Heart right ventricle (tissue), 16 donors: Measurements from ENCODE around the gene ASIC5. TPM values are rescaled to one million over a fixed set of nuclear protein-coding genes. Genes with fewer than 3 reads are reported as not detected.
"Not testable (repeated sequence)": the region's sequence is repeated elsewhere in the genome, so short reads cannot be mapped to it uniquely, and the experiment has no call there.

ENCODE experiments used
- ATAC-seq, 8 donors: fragments of 200-7000 bp; cut with Tn5 transposase; one replicate each; pipeline ENCODE4 v1.9.1; 2020; ENCODE audit warnings: mild to moderate bottlenecking in 8 of 8, moderate library complexity in 8 of 8, moderate number of reproducible peaks in 1 of 8
- DNase-seq, 2 donors: peaks; one replicate each; pipeline ENCODE4 v3.0.0-alpha.2; 2020
- H3K27ac ChIP-seq, 10 donors: fragments of 200-600 bp; sonication (generic) in 2 of 10; one replicate each; pipeline versions ENCODE4 v1.5.0 to v1.8.0; 2020 to 2022; ENCODE audit warnings: mild to moderate bottlenecking in 3 of 10
- H3K27me3 ChIP-seq, 7 donors: fragments of 200-600 bp; one replicate each; pipeline ENCODE4 v1.8.0; 2021 to 2022; ENCODE audit warnings: mild to moderate bottlenecking in 2 of 7
- H3K36me3 ChIP-seq, 9 donors: fragments of 200-600 bp; sonication (generic) in 1 of 9; one replicate each; pipeline versions ENCODE4 v1.5.0 to v1.8.0; 2020 to 2022; ENCODE audit warnings: mild to moderate bottlenecking in 2 of 9
- H3K4me1 ChIP-seq, 9 donors: fragments of 200-600 bp; sonication (generic) in 1 of 9; one replicate each; pipeline versions ENCODE4 v1.5.0 to v1.8.0; 2020 to 2022; ENCODE audit warnings: mild to moderate bottlenecking in 4 of 9
- H3K4me3 ChIP-seq, 10 donors: fragments of 200-600 bp; sonication (generic) in 2 of 10; one replicate each; pipeline versions ENCODE4 v1.5.0 to v1.8.0; 2020 to 2022; ENCODE audit warnings: mild to moderate bottlenecking in 7 of 10, moderate library complexity in 2 of 10
- H3K9me3 ChIP-seq, 11 donors: fragments of 200-600 bp in 10 of 11; sonication (generic) in 2 of 11; one replicate each; pipeline versions ENCODE4 v1.5.0 to v1.8.0; 2013 to 2022; ENCODE audit warnings: mild to moderate bottlenecking in 2 of 11, control low read depth in 1 of 11, moderate library complexity in 1 of 11
- WGBS, 2 donors: extraction: QIAGEN DNeasy Blood & Tissue Kit; methylation state at CpG; one replicate each; pipeline ENCODE4 v1.1.7; 2013; ENCODE audit warnings: inconsistent platforms in 1 of 2; 5-methylcytosine and 5-hydroxymethylcytosine counted together
- intact Hi-C, 10 donors: fragments of 100-400 bp; cut with DNase I; formaldehyde crosslinking; loops; one replicate each; pipeline versions ENCODE4 v1.11.1 to v1.14.2; 2022
- polyA plus RNA-seq, 2 donors: library from polyadenylated mRNA; stranded (reverse); fragments of 200-250 nt; gene quantifications; one replicate each; pipeline ENCODE4 v1.2.3, GENCODE V29; 2013
- total RNA-seq, 10 donors: library from RNA; stranded (reverse); fragmentation: NEBNext Ultra II Directional in 3 of 10; extraction: Animal tissue kit (Norgen Biotek cat#: 25700) in 3 of 10; gene quantifications; one replicate each; pipeline versions ENCODE4 v1.2.1 to v1.2.4, GENCODE V29; 2021 to 2023
- TF ChIP-seq, protein P1 (sequence below), 9 donors: fragments of 200-600 bp; sonication (generic) in 2 of 9; IDR thresholded peaks; one replicate each; pipeline versions ENCODE4 v1.5.0 to v1.8.0; 2021 to 2022; ENCODE audit warnings: antibody characterized with exemption in 9 of 9, mild to moderate bottlenecking in 5 of 9, moderate library complexity in 1 of 9
- donor health status: Arrhythmogenic right ventricular cardiomyopathy.
- donor health status: ischemic (EF 13 %, LVEDD 7.1; RV severe dilation, severe dysfunction).
- donor health status: healthy with polysubstance abuse.
- donor health status: DM: no; HTN: yes; CAD: no.
- donor health status: DM: no; HTN: no; CAD: no.
- donor health status: ischemic (EF 25% LVEDD 6.9; RV normal size, moderate dysfunction).
- donor health status: ischemic (EF 25% LVEDD 5.7; RV mildly dilated, moderate dysfunction).
- donor health status: healthy.
- donor health status: DM: yes; HTN: yes; CAD: no.
- donor health status: Ischemic cardiomyopathy.
- donor health status: ischemic (EF 35%, LVEDD 5.7; RV mildly dilated, moderate dysfunction).
- donor health status: nonischemic (EF 11% LVEDD 7.7; RV severe dilation, severe dysfunction).
- donor health status: DM: yes; HTN: yes; CAD: no.
- donor health status: PGD.
- donor health status: ischemic (EF 29% LVEDD 5.4; RV normal size, mild dysfunction).
- donor health status: nonischemic (EF 23%, LVEDD 6.1; RV moderate dilation, normal function).

Gene ASIC5
- total and polyA plus RNA-seq, 12 donors, result not detected

DNA sequence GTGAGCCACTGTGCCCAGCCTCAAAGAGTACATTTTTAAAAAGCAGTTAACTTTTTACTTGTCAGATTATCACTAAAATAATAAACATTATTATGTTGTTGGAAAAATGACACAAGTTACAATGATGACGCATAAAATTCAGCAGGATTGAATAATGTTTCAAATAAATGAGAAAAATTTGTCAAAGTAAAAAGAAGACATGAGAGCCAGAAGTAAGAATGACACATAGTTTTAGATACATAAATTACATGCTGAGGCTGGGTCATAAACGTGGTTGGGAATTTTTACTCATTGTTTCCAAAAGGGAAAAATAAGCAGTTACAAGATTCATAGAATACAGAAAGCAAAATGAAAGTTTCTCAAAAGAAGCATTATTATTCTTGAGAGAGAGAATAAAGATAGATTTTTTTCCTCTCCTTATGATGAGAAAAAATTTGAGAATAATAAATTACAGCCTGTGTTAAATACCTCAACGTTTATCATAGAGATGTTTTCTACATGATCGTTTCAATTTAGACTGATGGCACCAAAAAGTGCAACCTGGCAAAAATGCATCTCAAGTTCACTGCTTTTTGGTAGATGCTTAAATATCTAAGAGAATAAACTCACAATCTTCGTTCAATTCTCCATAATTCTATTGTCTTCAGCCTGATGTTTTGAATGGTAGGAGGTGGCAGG is 66.8 kb downstream of the ASIC5 start:
- intact Hi-C loops, result no loop called here
- Histone ChIP-seq H3K4me1 (no peaks in the 10 kb centered on the region), H3K27me3 (no peaks in the 10 kb centered on the region), H3K9me3 (no peaks in the 10 kb centered on the region), H3K36me3 (peaks cover 0 to 100% (median 33%) of the 10 kb centered on the region in 9 donors), H3K4me3 (no peak overlapping the region), H3K27ac (no peak overlapping the region)
- TF ChIP-seq, protein P1, sequence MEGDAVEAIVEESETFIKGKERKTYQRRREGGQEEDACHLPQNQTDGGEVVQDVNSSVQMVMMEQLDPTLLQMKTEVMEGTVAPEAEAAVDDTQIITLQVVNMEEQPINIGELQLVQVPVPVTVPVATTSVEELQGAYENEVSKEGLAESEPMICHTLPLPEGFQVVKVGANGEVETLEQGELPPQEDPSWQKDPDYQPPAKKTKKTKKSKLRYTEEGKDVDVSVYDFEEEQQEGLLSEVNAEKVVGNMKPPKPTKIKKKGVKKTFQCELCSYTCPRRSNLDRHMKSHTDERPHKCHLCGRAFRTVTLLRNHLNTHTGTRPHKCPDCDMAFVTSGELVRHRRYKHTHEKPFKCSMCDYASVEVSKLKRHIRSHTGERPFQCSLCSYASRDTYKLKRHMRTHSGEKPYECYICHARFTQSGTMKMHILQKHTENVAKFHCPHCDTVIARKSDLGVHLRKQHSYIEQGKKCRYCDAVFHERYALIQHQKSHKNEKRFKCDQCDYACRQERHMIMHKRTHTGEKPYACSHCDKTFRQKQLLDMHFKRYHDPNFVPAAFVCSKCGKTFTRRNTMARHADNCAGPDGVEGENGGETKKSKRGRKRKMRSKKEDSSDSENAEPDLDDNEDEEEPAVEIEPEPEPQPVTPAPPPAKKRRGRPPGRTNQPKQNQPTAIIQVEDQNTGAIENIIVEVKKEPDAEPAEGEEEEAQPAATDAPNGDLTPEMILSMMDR (IDR thresholded peaks at IDR 0.05), result no peak
- WGBS, 2 donors, result 79 to 85% methylated on average over 5 of the region's 5 CpGs
- DNase-seq, result no peak
- ATAC-seq, result no peak

DNA sequence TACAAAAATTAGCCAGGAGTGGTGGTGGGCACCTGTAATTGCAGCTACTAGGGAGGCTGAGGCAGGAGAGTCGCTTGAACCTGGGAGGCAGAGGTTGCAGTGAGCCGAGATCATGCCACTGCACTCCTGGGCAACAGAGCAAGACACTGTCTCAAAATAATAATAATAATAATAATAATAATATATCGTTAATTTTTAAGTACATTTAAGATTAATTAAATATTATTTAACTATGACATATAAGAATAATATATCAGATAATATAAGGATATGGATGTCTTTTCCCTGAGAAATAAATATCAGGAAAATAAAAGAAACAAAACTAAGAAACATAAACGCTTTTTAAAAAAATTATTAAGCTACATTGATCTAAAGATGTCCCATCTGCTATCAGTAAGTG is 68.5 kb downstream of the ASIC5 start:
- WGBS, 2 donors, result 96 to 97% methylated on average over 4 of the region's 4 CpGs
- intact Hi-C loops, DNase-seq, H3K4me3 ChIP-seq, H3K4me1 ChIP-seq, H3K9me3 ChIP-seq, H3K27me3 ChIP-seq, H3K27ac ChIP-seq, ATAC-seq: not testable (repeated sequence)
- H3K36me3 ChIP-seq, result peaks cover 0 to 100% (median 24%) of the 10 kb centered on the region in 9 donors

DNA sequence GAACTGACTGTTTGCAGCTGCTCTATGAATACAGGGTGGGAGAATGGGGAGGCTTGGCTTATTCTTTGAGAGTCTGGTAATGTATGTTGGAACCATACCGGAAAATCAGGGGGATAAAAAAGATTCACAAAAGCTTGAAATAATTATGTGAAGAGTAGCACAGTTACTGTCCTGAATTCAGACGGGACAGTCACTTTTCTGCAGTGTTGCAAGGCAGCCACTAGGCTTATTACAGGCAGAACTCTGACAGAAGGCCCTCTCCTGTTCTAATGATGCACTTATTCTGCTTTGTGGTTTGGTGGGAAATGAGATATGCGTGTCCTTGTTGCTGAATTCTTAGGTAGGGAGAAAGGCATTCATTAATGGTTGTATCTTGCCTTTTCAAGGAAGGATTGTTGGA is 70.1 kb downstream of the ASIC5 start:
- no peak overlapping the region for H3K4me3 ChIP-seq
- no peaks in the 10 kb centered on the region for H3K4me1 ChIP-seq
- H3K36me3 ChIP-seq, result peaks cover 0 to 99% (median 22%) of the 10 kb centered on the region in 9 donors
- peak in 1 of 8 donors; percentile 55 for ATAC-seq
- DNase-seq, result no peak
- intact Hi-C loops, result no loop called here
- no peak overlapping the region for H3K27ac ChIP-seq
- 66 to 75% methylated on average over 3 of the region's 3 CpGs for WGBS, 2 donors
- no peaks in the 10 kb centered on the region for H3K27me3 ChIP-seq
- TF ChIP-seq, protein P1 (IDR thresholded peaks at IDR 0.05), result peak in 7 of 9 donors; percentile 8 to 34 (median 30)
- no peaks in the 10 kb centered on the region for H3K9me3 ChIP-seq

DNA sequence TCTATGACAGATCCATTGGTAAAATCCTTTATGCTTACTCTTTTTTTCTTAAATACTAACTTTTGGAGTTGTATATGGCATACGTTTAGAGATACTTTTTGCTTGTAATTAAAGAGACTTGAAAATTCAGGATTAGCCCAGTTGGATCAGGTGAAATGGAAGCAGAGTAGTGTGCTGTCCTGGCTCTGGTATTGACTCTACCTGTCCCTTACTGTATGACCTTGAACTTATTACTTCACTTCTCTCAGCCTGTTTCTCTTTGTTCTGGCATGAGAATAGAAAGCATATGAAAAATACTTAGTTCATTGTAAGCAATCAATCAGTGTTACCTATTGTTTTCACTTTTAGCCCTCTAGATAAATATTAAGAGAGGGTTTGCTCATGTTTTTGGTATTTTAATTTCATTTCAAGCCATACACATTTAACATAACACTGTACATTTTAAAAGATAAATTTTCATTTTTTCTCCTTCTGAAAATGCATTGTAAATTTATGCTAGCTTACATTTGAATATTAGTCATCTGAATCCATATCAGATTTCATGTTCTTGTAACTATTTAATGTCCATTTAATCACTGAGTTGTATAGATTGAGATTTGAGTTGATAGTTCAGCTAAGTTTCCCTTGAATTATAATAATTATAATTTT is 71.4 kb downstream of the ASIC5 start:
- 86 to 92% methylated on average over 1 of the region's 1 CpG for WGBS, 2 donors
- H3K9me3 ChIP-seq, result no peaks in the 10 kb centered on the region

More for the DNA sequence above, 71.4 kb downstream of the ASIC5 start:
- H3K4me3 ChIP-seq, result no peak overlapping the region
- ATAC-seq (no peak), DNase-seq (no peak)
- TF ChIP-seq, protein P1 (IDR thresholded peaks at IDR 0.05), result no peak
- peaks cover 0 to 4% (median 0%) of the 10 kb centered on the region in 9 donors for H3K4me1 ChIP-seq
- H3K36me3 ChIP-seq, result peaks cover 0 to 99% (median 20%) of the 10 kb centered on the region in 9 donors
- H3K27me3 ChIP-seq, result no peaks in the 10 kb centered on the region
- intact Hi-C loops, result no loop called here
- no peak overlapping the region for H3K27ac ChIP-seq
